ENCODE results near the gene TTC16.

The TTC16 gene

DNA sequence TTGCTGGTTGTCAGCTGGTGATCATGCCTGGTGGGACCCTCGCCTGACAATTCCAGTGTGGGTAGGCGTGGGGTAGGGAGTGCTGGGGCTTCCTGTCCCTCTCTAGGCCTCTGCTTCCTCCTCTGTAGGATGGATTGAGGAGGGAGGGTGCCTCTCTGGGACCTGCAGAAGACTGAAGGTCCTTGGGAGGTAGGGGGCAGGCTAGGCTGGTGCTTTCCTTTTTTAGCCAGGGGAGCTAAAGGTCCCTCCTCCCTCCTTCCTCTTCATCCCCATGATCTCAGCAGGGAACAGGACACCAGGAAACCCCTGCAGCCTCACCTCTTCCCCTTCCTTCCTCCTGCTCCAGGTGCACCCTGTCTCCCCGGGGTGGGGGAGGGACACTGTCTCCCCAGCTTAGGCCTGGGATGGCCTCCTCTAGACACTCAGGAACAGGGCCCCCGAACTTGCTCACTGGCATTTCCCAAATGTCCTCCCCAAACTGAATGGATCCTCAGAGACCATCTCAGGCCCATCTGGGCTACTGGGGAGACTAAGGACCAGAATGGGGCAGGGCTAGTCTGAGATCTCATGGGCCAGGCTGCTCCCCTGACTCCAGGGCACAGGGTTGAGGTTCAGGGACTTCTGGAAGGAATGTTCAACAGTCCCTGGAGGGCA lies 54.2 kb downstream of the TTC16 start:
- H3K9me3 ChIP-seq (ENCODE audit: control extremely low read depth in 1 of 5, control insufficient read depth in 4 of 5, insufficient read depth in 2 of 5, low read depth in 1 of 5, low read length in 4 of 5): no peaks in the 10 kb centered on the region
- no peaks in the 10 kb centered on the region for H3K27me3 ChIP-seq (replicated peaks in 2 of 5; ENCODE audit: control insufficient read depth in 4 of 5, insufficient read depth in 5 of 5, low read length in 4 of 5)
- H3K36me3 ChIP-seq (ENCODE audit: control insufficient read depth in 4 of 4, insufficient read depth in 4 of 4, low read length in 3 of 4): peaks cover 4 to 60% (median 27%) of the 10 kb centered on the region in 4 experiments
- 0% methylated on average over 2 of the region's 4 CpGs for WGBS (ENCODE audit: insufficient coverage)
- ChIA-PET CTCF (interaction anchor here (0.8 to 14.0 kb wide), 12 partner anchors 8 to 150 kb away, joined by 3 to 244 read pairs (median 6); partner anchors contain the start of genes CDK9, SH2D3C and TOR2A), POLR2A (interaction anchor here (0.6 to 3.6 kb wide), 6 partner anchors 8 to 147 kb away, joined by 3 to 40 read pairs (median 8); partner anchors contain the start of genes CDK9 and SH2D3C)
- peak overlapping the region in 5 of 7 experiments; percentile 49 to 83 (median 72) for H3K4me3 ChIP-seq (ENCODE audit: control insufficient read depth in 1 of 7, extremely low read depth in 1 of 7, insufficient read depth in 4 of 7, low read depth in 2 of 7, low read length in 6 of 7)
- peak overlapping the region in 1 of 2 experiments; percentile 76 for H3K27ac ChIP-seq (ENCODE audit: insufficient read depth in 1 of 2, low read depth in 1 of 2, low read length in 2 of 2, poor library complexity in 1 of 2, severe bottlenecking in 2 of 2)
- peaks cover 8 to 62% (median 58%) of the 10 kb centered on the region in 4 experiments for H3K4me1 ChIP-seq (ENCODE audit: control extremely low read depth in 1 of 4, control insufficient read depth in 4 of 4, insufficient read depth in 4 of 4, low read length in 3 of 4)
- DNase-seq: peak in 2 of 3 donors; percentile 55 to 59

DNA sequence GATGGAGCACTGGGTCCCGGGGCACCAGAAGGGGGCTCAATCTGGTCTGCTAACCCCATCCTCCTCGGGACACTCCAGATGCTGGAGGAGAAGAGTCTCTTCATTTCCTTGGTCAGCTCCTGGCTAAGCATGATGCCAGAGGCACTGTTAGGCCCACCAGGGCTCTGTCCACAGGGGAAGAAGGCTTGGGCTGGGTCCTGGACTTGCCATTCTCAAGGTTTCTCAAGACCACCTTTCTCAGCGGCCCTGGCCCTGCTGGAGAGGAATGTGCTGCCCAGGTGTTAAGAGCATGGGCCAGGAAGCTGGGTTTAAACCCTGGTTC lies 54.7 kb downstream of the TTC16 start:
- WGBS (ENCODE audit: insufficient coverage): 19% methylated on average over 2 of the region's 3 CpGs

DNA sequence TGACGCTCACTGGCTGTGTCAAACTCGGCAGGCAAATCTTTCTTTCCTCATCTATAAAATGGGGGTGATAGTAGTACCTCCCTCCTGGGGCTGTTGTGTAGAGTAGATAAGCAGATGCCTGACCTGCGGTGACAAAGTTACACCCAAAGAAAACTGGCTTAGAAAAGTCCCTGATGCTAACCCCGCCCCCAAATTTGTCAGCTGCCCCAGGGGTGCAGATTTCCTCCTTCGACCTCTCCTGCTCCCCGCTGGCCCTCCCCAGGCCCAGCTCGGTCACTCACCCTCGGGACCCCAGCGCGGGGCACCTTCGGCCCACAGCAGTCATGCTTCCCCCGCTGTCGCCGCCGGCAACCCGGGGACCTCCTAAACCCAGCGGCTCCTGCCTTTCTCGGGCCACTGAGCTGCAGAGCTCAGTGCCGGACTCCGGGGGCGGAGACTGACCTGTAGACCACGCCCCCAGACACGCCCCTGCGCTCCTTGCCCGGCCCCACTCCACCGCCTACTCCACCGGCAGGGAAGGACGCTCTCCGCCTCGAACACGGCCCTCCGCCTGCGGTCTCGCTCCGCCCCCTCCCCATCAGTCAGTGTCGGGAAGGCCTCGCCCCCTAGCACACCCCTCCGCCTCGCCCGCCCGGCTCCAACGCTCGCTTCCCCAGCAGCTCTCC lies 55.2 kb downstream of the TTC16 start:
- no peaks in the 10 kb centered on the region for H3K9me3 ChIP-seq (ENCODE audit: control extremely low read depth in 1 of 5, control insufficient read depth in 4 of 5, insufficient read depth in 2 of 5, low read depth in 1 of 5, low read length in 4 of 5)
- H3K27ac ChIP-seq (ENCODE audit: insufficient read depth in 1 of 2, low read depth in 1 of 2, low read length in 2 of 2, poor library complexity in 1 of 2, severe bottlenecking in 2 of 2): peak overlapping the region in 1 of 2 experiments; percentile 76

More for the DNA sequence above, 54.7 kb downstream of the TTC16 start:
- ChIA-PET CTCF (interaction anchor here (0.9 to 14.0 kb wide), 10 partner anchors 9 to 150 kb away, joined by 3 to 244 read pairs (median 9); partner anchors contain the start of genes CDK9, SH2D3C and TOR2A), POLR2A (interaction anchor here (0.7 to 3.6 kb wide), 6 partner anchors 8 to 99 kb away, joined by 3 to 40 read pairs (median 8); partner anchors contain the start of genes CDK9 and SH2D3C)
- peak overlapping the region in 1 of 2 experiments; percentile 76 for H3K27ac ChIP-seq (ENCODE audit: insufficient read depth in 1 of 2, low read depth in 1 of 2, low read length in 2 of 2, poor library complexity in 1 of 2, severe bottlenecking in 2 of 2)
- H3K27me3 ChIP-seq (replicated peaks in 2 of 5; ENCODE audit: control insufficient read depth in 4 of 5, insufficient read depth in 5 of 5, low read length in 4 of 5): no peaks in the 10 kb centered on the region
- H3K9me3 ChIP-seq (ENCODE audit: control extremely low read depth in 1 of 5, control insufficient read depth in 4 of 5, insufficient read depth in 2 of 5, low read depth in 1 of 5, low read length in 4 of 5): no peaks in the 10 kb centered on the region
- DNase-seq: no peak
- H3K4me1 ChIP-seq (ENCODE audit: control extremely low read depth in 1 of 4, control insufficient read depth in 4 of 4, insufficient read depth in 4 of 4, low read length in 3 of 4): peaks cover 10 to 66% (median 60%) of the 10 kb centered on the region in 4 experiments
- H3K36me3 ChIP-seq (ENCODE audit: control insufficient read depth in 4 of 4, insufficient read depth in 4 of 4, low read length in 3 of 4): peaks cover 2 to 55% (median 24%) of the 10 kb centered on the region in 4 experiments
- H3K4me3 ChIP-seq (ENCODE audit: control insufficient read depth in 1 of 7, extremely low read depth in 1 of 7, insufficient read depth in 4 of 7, low read depth in 2 of 7, low read length in 6 of 7): peak overlapping the region in 5 of 7 experiments; percentile 49 to 83 (median 72)

GRCh38 chr9:127771570-127772189 lies 55.8 kb downstream of the TTC16 start:
- CTCF ChIA-PET: interaction anchor here (0.6 to 14.0 kb wide), 9 partner anchors 10 to 148 kb away, joined by 3 to 244 read pairs (median 8); partner anchors contain the start of genes CDK9, ENG and SH2D3C
- POLR2A ChIA-PET: interaction anchor here (0.7 to 3.6 kb wide), 8 partner anchors 8 to 98 kb away, joined by 3 to 40 read pairs (median 4); partner anchors contain the start of genes CDK9 and SH2D3C
- peaks cover 12 to 74% (median 69%) of the 10 kb centered on the region in 4 experiments for H3K4me1 ChIP-seq (ENCODE audit: control extremely low read depth in 1 of 4, control insufficient read depth in 4 of 4, insufficient read depth in 4 of 4, low read length in 3 of 4)
- peak overlapping the region in 3 of 7 experiments; percentile 72 to 83 (median 81) for H3K4me3 ChIP-seq (ENCODE audit: control insufficient read depth in 1 of 7, extremely low read depth in 1 of 7, insufficient read depth in 4 of 7, low read depth in 2 of 7, low read length in 6 of 7)
- no peak overlapping the region for H3K27ac ChIP-seq (ENCODE audit: insufficient read depth in 1 of 2, low read depth in 1 of 2, low read length in 2 of 2, poor library complexity in 1 of 2, severe bottlenecking in 2 of 2)
- 48% methylated on average over 5 of the region's 19 CpGs for WGBS (ENCODE audit: insufficient coverage)
- no peak for DNase-seq
- H3K27me3 ChIP-seq (replicated peaks in 2 of 5; ENCODE audit: control insufficient read depth in 4 of 5, insufficient read depth in 5 of 5, low read length in 4 of 5): no peaks in the 10 kb centered on the region
- H3K36me3 ChIP-seq (ENCODE audit: control insufficient read depth in 4 of 4, insufficient read depth in 4 of 4, low read length in 3 of 4): peaks cover 2 to 48% (median 20%) of the 10 kb centered on the region in 4 experiments
- no peaks in the 10 kb centered on the region for H3K9me3 ChIP-seq (ENCODE audit: control extremely low read depth in 1 of 5, control insufficient read depth in 4 of 5, insufficient read depth in 2 of 5, low read depth in 1 of 5, low read length in 4 of 5)

More for the DNA sequence above, 55.2 kb downstream of the TTC16 start:
- H3K27me3 ChIP-seq (replicated peaks in 2 of 5; ENCODE audit: control insufficient read depth in 4 of 5, insufficient read depth in 5 of 5, low read length in 4 of 5): no peaks in the 10 kb centered on the region
- POLR2A ChIA-PET: interaction anchor here (0.7 to 3.6 kb wide), 7 partner anchors 9 to 99 kb away, joined by 3 to 40 read pairs (median 4); partner anchors contain the start of genes CDK9 and SH2D3C
- WGBS (ENCODE audit: insufficient coverage): 0% methylated on average over 36 of the region's 43 CpGs
- peak; percentile 98 to 99 (median 99) for DNase-seq
- H3K4me3 ChIP-seq (ENCODE audit: control insufficient read depth in 1 of 7, extremely low read depth in 1 of 7, insufficient read depth in 4 of 7, low read depth in 2 of 7, low read length in 6 of 7): peak overlapping the region; percentile 46 to 83 (median 71)
- CTCF ChIA-PET: interaction anchor here (0.6 to 14.0 kb wide), 10 partner anchors 9 to 149 kb away, joined by 3 to 244 read pairs (median 9); partner anchors contain the start of genes CDK9, ENG, SH2D3C and TOR2A
- peaks cover 12 to 70% (median 64%) of the 10 kb centered on the region in 4 experiments for H3K4me1 ChIP-seq (ENCODE audit: control extremely low read depth in 1 of 4, control insufficient read depth in 4 of 4, insufficient read depth in 4 of 4, low read length in 3 of 4)
- H3K36me3 ChIP-seq (ENCODE audit: control insufficient read depth in 4 of 4, insufficient read depth in 4 of 4, low read length in 3 of 4): peaks cover 2 to 53% (median 23%) of the 10 kb centered on the region in 4 experiments

GRCh38 chr9:127772603-127773002 lies 56.7 kb downstream of the TTC16 start:
- Histone ChIP-seq H3K4me3 (ENCODE audit: control insufficient read depth in 1 of 7, extremely low read depth in 1 of 7, insufficient read depth in 4 of 7, low read depth in 2 of 7, low read length in 6 of 7) (no peak overlapping the region), H3K36me3 (ENCODE audit: control insufficient read depth in 4 of 4, insufficient read depth in 4 of 4, low read length in 3 of 4) (peaks cover 2 to 39% (median 15%) of the 10 kb centered on the region in 4 experiments), H3K27me3 (replicated peaks in 2 of 5; ENCODE audit: control insufficient read depth in 4 of 5, insufficient read depth in 5 of 5, low read length in 4 of 5) (no peaks in the 10 kb centered on the region), H3K4me1 (ENCODE audit: control extremely low read depth in 1 of 4, control insufficient read depth in 4 of 4, insufficient read depth in 4 of 4, low read length in 3 of 4) (peaks cover 12 to 73% (median 67%) of the 10 kb centered on the region in 4 experiments), H3K9me3 (ENCODE audit: control extremely low read depth in 1 of 5, control insufficient read depth in 4 of 5, insufficient read depth in 2 of 5, low read depth in 1 of 5, low read length in 4 of 5) (no peaks in the 10 kb centered on the region), H3K27ac (ENCODE audit: insufficient read depth in 1 of 2, low read depth in 1 of 2, low read length in 2 of 2, poor library complexity in 1 of 2, severe bottlenecking in 2 of 2) (no peak overlapping the region)
- POLR2A ChIA-PET: interaction anchor here (0.7 to 3.6 kb wide), 2 partner anchors 11 to 16 kb away, joined by 5 to 40 read pairs; no protein-coding TSS in a partner anchor
- CTCF ChIA-PET: interaction anchor here (1.0 to 14.0 kb wide), 2 partner anchors 11 to 38 kb away, joined by 5 to 244 read pairs; partner anchors contain the start of genes CDK9, SH2D3C and TOR2A
- no peak for DNase-seq
- 94% methylated on average over 5 of the region's 5 CpGs for WGBS (ENCODE audit: insufficient coverage)

- no peak for DNase-seq
- POLR2A ChIA-PET: no interaction called here
- CTCF ChIA-PET: interaction anchor here (1.0 to 14.0 kb wide), 2 partner anchors 11 to 38 kb away, joined by 5 to 244 read pairs; partner anchors contain the start of genes CDK9, SH2D3C and TOR2A
- 100% methylated on average over 3 of the region's 3 CpGs for WGBS (ENCODE audit: insufficient coverage)
- H3K9me3 ChIP-seq (ENCODE audit: control extremely low read depth in 1 of 5, control insufficient read depth in 4 of 5, insufficient read depth in 2 of 5, low read depth in 1 of 5, low read length in 4 of 5): no peaks in the 10 kb centered on the region
- no peak overlapping the region for H3K4me3 ChIP-seq (ENCODE audit: control insufficient read depth in 1 of 7, extremely low read depth in 1 of 7, insufficient read depth in 4 of 7, low read depth in 2 of 7, low read length in 6 of 7)
- peaks cover 12 to 72% (median 67%) of the 10 kb centered on the region in 4 experiments for H3K4me1 ChIP-seq (ENCODE audit: control extremely low read depth in 1 of 4, control insufficient read depth in 4 of 4, insufficient read depth in 4 of 4, low read length in 3 of 4)
- no peaks in the 10 kb centered on the region for H3K27me3 ChIP-seq (replicated peaks in 2 of 5; ENCODE audit: control insufficient read depth in 4 of 5, insufficient read depth in 5 of 5, low read length in 4 of 5)
- H3K36me3 ChIP-seq (ENCODE audit: control insufficient read depth in 4 of 4, insufficient read depth in 4 of 4, low read length in 3 of 4): peaks cover 2 to 32% (median 13%) of the 10 kb centered on the region in 4 experiments
- H3K27ac ChIP-seq (ENCODE audit: insufficient read depth in 1 of 2, low read depth in 1 of 2, low read length in 2 of 2, poor library complexity in 1 of 2, severe bottlenecking in 2 of 2): no peak overlapping the region
Observed at GRCh38 chr9:127773272-127773671, 57.4 kb downstream of the TTC16 start.
